Spleen (tissue), 11 donors: ENCODE data around the gene PCBP3. TPM values are rescaled to one million over a fixed set of nuclear protein-coding genes. Genes with fewer than 3 reads are reported as not detected.

Experiments
- DNase-seq: peaks from one replicate; pipeline ENCODE4 v3.0.0-alpha.2; 2020
- H3K27ac ChIP-seq, 8 donors: fragments of 200-600 bp; sonication (generic) in 7 of 8; 1 replicate in 4 of 8; 2 replicates in 4 of 8; pipeline versions ENCODE4 v1.5.0 to v1.8.0; 2016 to 2021; ENCODE audit warnings: inconsistent platforms in 4 of 8, mild to moderate bottlenecking in 4 of 8, moderate library complexity in 1 of 8
- H3K27me3 ChIP-seq, 7 donors: fragments of 200-600 bp; sonication (generic) in 6 of 7; replicated peaks in 1 of 7; 1 replicate in 4 of 7; 2 replicates in 3 of 7; pipeline versions ENCODE4 v1.5.0 to v1.8.0; 2016 to 2021; ENCODE audit warnings: inconsistent platforms in 3 of 7, mild to moderate bottlenecking in 1 of 7
- H3K36me3 ChIP-seq, 6 donors: fragments of 200-600 bp; sonication (generic) in 5 of 6; 1 replicate in 4 of 6; 2 replicates in 2 of 6; pipeline versions ENCODE4 v1.5.0 to v1.8.0; 2016 to 2021; ENCODE audit warnings: inconsistent platforms in 2 of 6
- H3K4me1 ChIP-seq, 6 donors: fragments of 200-600 bp; sonication (generic) in 5 of 6; 1 replicate in 3 of 6; 2 replicates in 3 of 6; pipeline versions ENCODE4 v1.5.0 to v1.8.0; 2016 to 2021; ENCODE audit warnings: inconsistent platforms in 3 of 6
- H3K4me3 ChIP-seq, 8 donors: fragments of 200-600 bp; sonication (generic) in 7 of 8; 1 replicate in 4 of 8; 2 replicates in 4 of 8; pipeline versions ENCODE4 v1.5.0 to v1.8.0; 2016 to 2021; ENCODE audit warnings: inconsistent platforms in 4 of 8, mild to moderate bottlenecking in 4 of 8, moderate library complexity in 2 of 8
- H3K9me3 ChIP-seq, 8 donors: fragments of 200-600 bp; sonication (generic) in 7 of 8; 1 replicate in 4 of 8; 2 replicates in 4 of 8; pipeline versions ENCODE4 v1.5.0 to v1.8.0; 2016 to 2021; ENCODE audit warnings: inconsistent platforms in 4 of 8
- POLR2A ChIP-seq, 3 donors: fragments of 450-650 bp; IDR thresholded peaks; one replicate each; pipeline ENCODE4 v1.5.1; 2017; ENCODE audit warnings: antibody characterized with exemption in 3 of 3, mild to moderate bottlenecking in 1 of 3
- POLR2AphosphoS5 ChIP-seq, 3 donors: sonication (generic); formaldehyde crosslinking; IDR thresholded peaks; one replicate each; pipeline ENCODE4 v1.5.1; 2017; ENCODE audit warnings: antibody characterized with exemption in 3 of 3
- WGBS, 5 donors: extraction: QIAGEN DNeasy Blood & Tissue Kit in 3 of 5; methylation state at CpG; one replicate each; pipeline versions ENCODE4 v1.1.5 to v1.1.7; 2013 to 2018; 5-methylcytosine and 5-hydroxymethylcytosine counted together
- intact Hi-C: fragments of 100-400 bp; cut with DNase I; formaldehyde crosslinking; loops from one replicate; pipeline ENCODE4 v1.15.0; 2023; ENCODE audit warnings: low total_unique reads
- polyA plus RNA-seq, 3 donors: library from polyadenylated mRNA; stranded (reverse); fragments of 200-250 nt; gene quantifications; one replicate each; pipeline ENCODE4 v1.2.1, GENCODE V29; 2013
- total RNA-seq, 7 donors: library from RNA; depleted of rRNA in 3 of 7; stranded (reverse); fragments of >200 nt in 3 of 7; fragmentation: NEBNext Ultra II Directional in 4 of 7; extraction: Animal tissue kit (Norgen Biotek cat#: 25700) in 4 of 7; gene quantifications; one replicate each; pipeline versions ENCODE4 v1.1.0 to v1.2.1, GENCODE V29; 2016 to 2021
- TF ChIP-seq, protein P1 (sequence below), 11 experiments: fragments of 200-600 bp in 7 of 11; fragments of 450-650 bp in 4 of 11; sonication (generic) in 4 of 11; IDR thresholded peaks in 8 of 11; conservative IDR thresholded peaks in 3 of 11; 1 replicate in 7 of 11; 2 replicates in 4 of 11; pipeline versions ENCODE4 v1.4.0 to v1.8.0; 2016 to 2021; ENCODE audit warnings: antibody characterized with exemption in 11 of 11, inconsistent platforms in 4 of 11, mild to moderate bottlenecking in 1 of 11
- donor health status: healthy with polysubstance abuse.
- donor health status: DM: no; HTN: no; CAD: no; lungs with moderate emphysema.
- donor health status: DM: no; HTN: no; CAD: no.
- donor health status: Bipolar disorder and iron deficiency.
- donor health status: healthy.
- donor health status: DM: no; HTN: no; CAD: no.
- donor health status: DM: yes; HTN: yes; CAD: no.

Gene PCBP3
- total and polyA plus RNA-seq, 10 donors = 4.2 to 31.6 (median 15.2) TPM

DNA sequence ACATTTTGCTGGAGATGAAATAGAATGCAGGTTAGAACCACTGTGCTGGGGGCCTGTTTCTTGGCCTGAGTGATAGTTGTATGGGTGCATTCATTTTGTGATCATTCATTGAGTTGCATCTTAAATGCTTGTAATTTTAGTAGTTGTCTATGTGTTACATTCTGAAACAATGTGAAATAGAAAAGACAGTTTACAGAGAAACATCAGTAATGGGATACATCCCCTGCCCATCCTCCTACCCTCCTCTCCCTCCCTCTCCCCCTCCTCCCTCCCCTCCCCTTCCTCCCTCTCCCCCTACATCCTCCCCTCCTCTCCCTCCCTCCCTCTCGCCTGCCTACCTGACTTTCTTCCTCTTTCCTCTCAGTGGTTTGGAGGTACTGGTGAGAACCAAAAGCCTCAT lies 283.5 kb downstream of the PCBP3 start:
- TF ChIP-seq POLR2A (IDR thresholded peaks at IDR 0.05) = no peak
- TF ChIP-seq, protein P1, sequence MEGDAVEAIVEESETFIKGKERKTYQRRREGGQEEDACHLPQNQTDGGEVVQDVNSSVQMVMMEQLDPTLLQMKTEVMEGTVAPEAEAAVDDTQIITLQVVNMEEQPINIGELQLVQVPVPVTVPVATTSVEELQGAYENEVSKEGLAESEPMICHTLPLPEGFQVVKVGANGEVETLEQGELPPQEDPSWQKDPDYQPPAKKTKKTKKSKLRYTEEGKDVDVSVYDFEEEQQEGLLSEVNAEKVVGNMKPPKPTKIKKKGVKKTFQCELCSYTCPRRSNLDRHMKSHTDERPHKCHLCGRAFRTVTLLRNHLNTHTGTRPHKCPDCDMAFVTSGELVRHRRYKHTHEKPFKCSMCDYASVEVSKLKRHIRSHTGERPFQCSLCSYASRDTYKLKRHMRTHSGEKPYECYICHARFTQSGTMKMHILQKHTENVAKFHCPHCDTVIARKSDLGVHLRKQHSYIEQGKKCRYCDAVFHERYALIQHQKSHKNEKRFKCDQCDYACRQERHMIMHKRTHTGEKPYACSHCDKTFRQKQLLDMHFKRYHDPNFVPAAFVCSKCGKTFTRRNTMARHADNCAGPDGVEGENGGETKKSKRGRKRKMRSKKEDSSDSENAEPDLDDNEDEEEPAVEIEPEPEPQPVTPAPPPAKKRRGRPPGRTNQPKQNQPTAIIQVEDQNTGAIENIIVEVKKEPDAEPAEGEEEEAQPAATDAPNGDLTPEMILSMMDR (IDR thresholded peaks at IDR 0.05 in 8 of 11, conservative IDR thresholded peaks at IDR 0.05 in 3 of 11) = no peak
- TF ChIP-seq POLR2AphosphoS5 (IDR thresholded peaks at IDR 0.05) = no peak
- Histone ChIP-seq H3K4me1 (peaks cover 0 to 11% (median 4%) of the 10 kb centered on the region in 6 donors), H3K27me3 (peaks cover 0 to 10% (median 0%) of the 10 kb centered on the region in 7 donors), H3K36me3 (peaks cover 0 to 15% (median 0%) of the 10 kb centered on the region in 6 donors), H3K9me3 (peaks cover 0 to 2% (median 0%) of the 10 kb centered on the region in 8 donors), H3K4me3 (no peak overlapping the region), H3K27ac (no peak overlapping the region)
- intact Hi-C loops = loop anchor here (10.0 kb wide), 1 partner anchor 82 kb away; no protein-coding TSS in a partner anchor
- 6 to 40% (median 29%) methylated on average over 1 of the region's 1 CpG for WGBS, 5 donors
- DNase-seq = no peak

DNA sequence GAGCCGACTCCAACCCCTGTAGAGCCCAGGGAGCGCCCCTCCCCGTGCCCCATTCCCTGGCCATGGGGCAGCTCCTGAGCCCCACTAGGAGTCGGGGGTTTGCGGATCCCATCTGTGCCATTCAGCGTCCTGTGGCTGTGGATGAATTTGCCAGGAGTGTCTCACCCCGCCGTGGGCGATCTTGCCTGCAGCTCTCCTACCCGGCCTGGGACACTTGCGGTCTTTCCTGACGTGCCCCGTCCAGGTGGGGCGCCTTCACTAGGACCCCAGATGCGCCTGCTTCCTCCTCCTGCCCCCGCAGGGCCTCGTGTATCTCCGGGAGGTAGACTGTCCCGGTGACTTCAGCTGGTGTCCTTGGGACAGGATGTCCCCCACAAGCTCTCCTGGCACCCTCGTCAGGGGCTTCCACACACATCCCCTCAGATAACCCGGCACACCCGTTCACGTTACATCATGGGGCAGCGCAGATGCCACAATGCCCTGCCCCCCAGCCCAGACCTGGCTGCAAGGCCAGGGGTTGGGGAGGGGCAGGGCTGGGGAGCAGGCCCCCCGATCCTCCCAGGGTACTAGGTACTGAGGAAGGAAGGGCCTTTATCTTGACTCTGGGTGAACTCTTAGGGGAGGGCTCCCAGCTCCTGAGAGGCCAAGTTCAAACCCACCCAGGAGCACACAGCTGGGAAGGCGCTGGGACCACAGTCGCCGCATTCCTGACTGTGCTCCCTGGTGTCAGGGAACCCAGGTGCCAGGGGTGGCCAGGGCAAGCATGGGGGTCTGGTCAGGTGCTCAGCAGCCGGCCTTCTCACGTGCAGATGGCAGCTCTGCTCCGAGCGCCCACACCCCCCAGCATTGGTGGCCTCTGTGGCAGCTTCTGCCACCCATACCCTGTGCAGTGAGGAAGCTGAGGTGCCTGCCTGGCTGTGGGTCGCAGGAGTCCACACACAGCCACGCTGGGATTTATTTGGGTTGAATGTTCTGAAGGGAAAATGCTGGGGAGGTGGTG lies 284.6 kb downstream of the PCBP3 start:
- Histone ChIP-seq H3K4me3 (no peak overlapping the region), H3K4me1 (peaks cover 0 to 3% (median 1%) of the 10 kb centered on the region in 6 donors), H3K27ac (no peak overlapping the region), H3K27me3 (peaks cover 0 to 10% (median 0%) of the 10 kb centered on the region in 7 donors), H3K36me3 (peaks cover 0 to 15% (median 0%) of the 10 kb centered on the region in 6 donors), H3K9me3 (peaks cover 0 to 2% (median 0%) of the 10 kb centered on the region in 8 donors)
- intact Hi-C loops = loop anchor here (10.0 kb wide), 1 partner anchor 83 kb away; no protein-coding TSS in a partner anchor
- peak; percentile 69 for DNase-seq
- TF ChIP-seq POLR2AphosphoS5 (IDR thresholded peaks at IDR 0.05) = no peak
- TF ChIP-seq, protein P1 (IDR thresholded peaks at IDR 0.05 in 8 of 11, conservative IDR thresholded peaks at IDR 0.05 in 3 of 11) = no peak
- TF ChIP-seq POLR2A (IDR thresholded peaks at IDR 0.05) = no peak
- 79 to 87% (median 85%) methylated on average over 18 to 34 of the region's 34 CpGs for whole genome bisulfite sequencing, 5 donors

DNA sequence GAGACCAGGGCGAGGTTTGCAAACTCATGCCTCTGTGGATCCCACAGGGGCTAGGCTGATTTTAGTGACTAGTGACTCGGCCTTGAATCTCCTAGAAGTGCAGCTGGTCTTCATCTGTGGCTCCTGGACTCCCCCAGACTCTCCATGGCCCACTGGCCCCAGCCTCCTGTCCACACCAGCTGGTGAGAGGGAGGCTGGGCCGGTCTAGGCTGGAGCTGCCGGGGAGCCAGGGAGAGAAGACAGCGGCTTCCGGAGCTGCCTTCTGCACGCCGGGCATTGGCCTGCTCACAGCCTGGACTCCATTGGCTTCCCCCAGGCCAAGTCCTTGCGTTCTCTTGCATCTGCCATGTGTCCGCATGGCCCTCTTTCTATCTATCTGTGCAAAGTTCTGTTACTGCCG lies 285.9 kb downstream of the PCBP3 start:
- H3K9me3 ChIP-seq = peaks cover 0 to 9% (median 0%) of the 10 kb centered on the region in 8 donors
- DNase-seq = no peak
- intact Hi-C loops = loop anchor here (10.0 kb wide), 1 partner anchor 85 kb away; no protein-coding TSS in a partner anchor
- no peak overlapping the region for H3K4me3 ChIP-seq
- H3K27ac ChIP-seq = no peak overlapping the region
- TF ChIP-seq, protein P1 (IDR thresholded peaks at IDR 0.05 in 8 of 11, conservative IDR thresholded peaks at IDR 0.05 in 3 of 11) = no peak
- TF ChIP-seq POLR2A (IDR thresholded peaks at IDR 0.05) (no peak), POLR2AphosphoS5 (IDR thresholded peaks at IDR 0.05) (no peak)
- 85 to 93% (median 88%) methylated on average over 11 of the region's 11 CpGs for WGBS, 5 donors
- H3K27me3 ChIP-seq = peaks cover 0 to 10% (median 0%) of the 10 kb centered on the region in 7 donors
- no peaks in the 10 kb centered on the region for H3K4me1 ChIP-seq
- H3K36me3 ChIP-seq = peaks cover 0 to 16% (median 0%) of the 10 kb centered on the region in 6 donors
